Dermis blood vessel endothelial cell (primary cell): Measurements from ENCODE around the gene TEC. TPM values are rescaled to one million over a fixed set of nuclear protein-coding genes. Genes with fewer than 3 reads are reported as not detected.
"Not testable (repeated sequence)": the region's sequence is repeated elsewhere in the genome, so short reads cannot be mapped to it uniquely, and the experiment has no call there.

Experiments used
- DNase-seq: peaks from one replicate; pipeline ENCODE4 v3.0.0; 2010
- total RNA-seq: library from RNA; depleted of rRNA; stranded (reverse); fragments of >200 nt; gene quantifications from 2 replicates; pipeline ENCODE4 v1.2.3, GENCODE V29; 2014

Gene TEC
- total RNA-seq, 1 donor from 2014 or later: 1.7 TPM

- DNase-seq: peak; percentile 67
Observed at GRCh38 chr4:48237996-48238645, 31.5 kb downstream of the TEC start.

- DNase-seq: no peak
Observed at GRCh38 chr4:48235050-48235449, 34.6 kb downstream of the TEC start.

GRCh38 chr4:48234575-48234974, 35.1 kb downstream of the TEC start:
- DNase-seq: no peak

- DNase-seq: no peak
Observed at GRCh38 chr4:48228949-48229348, 40.7 kb downstream of the TEC start.

GRCh38 chr4:48227662-48228061, 42.0 kb downstream of the TEC start:
- DNase-seq: no peak

GRCh38 chr4:48226199-48226598, 43.4 kb downstream of the TEC start:
- DNase-seq: no peak

- DNase-seq: no peak
Observed at GRCh38 chr4:48225368-48226141, 44.1 kb downstream of the TEC start.

GRCh38 chr4:48224606-48225005, 45.0 kb downstream of the TEC start:
- no peak for DNase-seq

- DNase-seq: no peak
Observed at GRCh38 chr4:48223633-48224295, 45.9 kb downstream of the TEC start.

- no peak for DNase-seq
Observed at GRCh38 chr4:48222491-48222890, 47.1 kb downstream of the TEC start.

GRCh38 chr4:48219430-48219829, 50.2 kb downstream of the TEC start:
- DNase-seq: not testable (repeated sequence)

- DNase-seq: no peak
Observed at GRCh38 chr4:48216563-48216962, 53.1 kb downstream of the TEC start.

- DNase-seq: no peak
Observed at GRCh38 chr4:48215977-48216376, 53.7 kb downstream of the TEC start.

- no peak for DNase-seq
Observed at GRCh38 chr4:48212165-48212564, 57.5 kb downstream of the TEC start.

- DNase-seq: no peak
Observed at GRCh38 chr4:48210966-48211328, 58.7 kb downstream of the TEC start.

- no peak for DNase-seq
Observed at GRCh38 chr4:48205626-48206025, 64.0 kb downstream of the TEC start.

- DNase-seq: no peak
Observed at GRCh38 chr4:48205107-48205506, 64.5 kb downstream of the TEC start.

GRCh38 chr4:48203819-48204218, 65.8 kb downstream of the TEC start:
- DNase-seq: no peak

GRCh38 chr4:48197643-48198237, 71.9 kb downstream of the TEC start:
- no peak for DNase-seq

GRCh38 chr4:48196758-48197504, 72.7 kb downstream of the TEC start:
- no peak for DNase-seq

GRCh38 chr4:48195853-48196252, 73.8 kb downstream of the TEC start:
- DNase-seq: no peak

GRCh38 chr4:48195374-48195773, 74.3 kb downstream of the TEC start:
- DNase-seq: peak; percentile 24

- DNase-seq: no peak
Observed at GRCh38 chr4:48194971-48195370, 74.7 kb downstream of the TEC start.
